Left lung (tissue), 10 donors: ENCODE measurements around the gene UAP1. TPM values are rescaled to one million over a fixed set of nuclear protein-coding genes. Genes with fewer than 3 reads are reported as not detected.

Experiments
- ATAC-seq: fragments of 200-7000 bp; cut with Tn5 transposase; one replicate; pipeline ENCODE4 v1.9.1; 2020; ENCODE audit warnings: moderate library complexity
- DNase-seq, 4 donors: peaks; one replicate each; pipeline ENCODE4 v3.0.0-alpha.2; 2013 to 2020
- H3K27ac ChIP-seq, 2 donors: fragments of 200-600 bp; sonication (generic) in 1 of 2; one replicate each; pipeline versions ENCODE4 v1.5.0 to v1.8.0; 2020 to 2021
- H3K27me3 ChIP-seq, 2 donors: fragments of 200-600 bp; sonication (generic) in 1 of 2; one replicate each; pipeline versions ENCODE4 v1.5.0 to v1.8.0; 2020 to 2021
- H3K36me3 ChIP-seq, 2 donors: fragments of 200-600 bp; sonication (generic) in 1 of 2; one replicate each; pipeline versions ENCODE4 v1.5.0 to v1.8.0; 2020 to 2021
- H3K4me1 ChIP-seq, 2 donors: fragments of 200-600 bp; one replicate each; pipeline ENCODE4 v1.8.0; 2021
- H3K4me3 ChIP-seq, 2 donors: fragments of 200-600 bp; sonication (generic) in 1 of 2; one replicate each; pipeline versions ENCODE4 v1.5.0 to v1.8.0; 2020 to 2021; ENCODE audit warnings: mild to moderate bottlenecking in 1 of 2
- H3K9me3 ChIP-seq, 2 donors: fragments of 200-600 bp; sonication (generic) in 1 of 2; one replicate each; pipeline versions ENCODE4 v1.5.0 to v1.8.0; 2020 to 2021
- CTCF ChIP-seq, 2 donors: fragments of 200-600 bp; sonication (generic) in 1 of 2; IDR thresholded peaks; one replicate each; pipeline versions ENCODE4 v1.5.0 to v1.8.0; 2021; ENCODE audit warnings: antibody characterized with exemption in 2 of 2
- intact Hi-C, 2 donors: fragments of 100-400 bp; cut with DNase I; formaldehyde crosslinking; loops; one replicate each; pipeline versions ENCODE4 v1.11.2 to v1.14.2; 2022
- polyA plus RNA-seq, 6 donors: library from polyadenylated mRNA; unstranded; fragments of 120-200 nt; gene quantifications; one replicate each; pipeline ENCODE4 v1.2.1, GENCODE V29; 2013; ENCODE audit not compliant: insufficient read length in 6 of 6
- total RNA-seq, 2 donors: library from RNA; stranded (reverse); fragmentation: NEBNext Ultra II Directional; extraction: Animal tissue kit (Norgen Biotek cat#: 25700); gene quantifications; one replicate each; pipeline ENCODE4 v1.2.1, GENCODE V29; 2021
- donor health status: DM: no; HTN: yes; CAD: no.
- donor health status: DM: no; HTN: no; CAD: no.

UAP1 gene
- total and polyA plus RNA-seq, 8 donors = 32.1 to 41.6 (median 39.2) TPM

- no peak for TF ChIP-seq CTCF (IDR thresholded peaks at IDR 0.05)
- Histone ChIP-seq H3K4me3 (peak overlapping the region; percentile 82 to 86), H3K36me3 (peaks cover 0 to 14% of the 10 kb centered on the region in 2 donors), H3K9me3 (no peaks in the 10 kb centered on the region), H3K4me1 (peaks cover 3 to 42% of the 10 kb centered on the region in 2 donors), H3K27me3 (no peaks in the 10 kb centered on the region), H3K27ac (peak overlapping the region; percentile 91 to 96)
- DNase-seq (peak in 2 of 4 donors; percentile 23 to 27), ATAC-seq (no peak)
- intact Hi-C loops = no loop called here
Observed at GRCh38 chr1:162562470-162562828, 927 bp downstream of the UAP1 start.

GRCh38 chr1:162564762-162565218 lies 3.3 kb downstream of the UAP1 start:
- Histone ChIP-seq H3K27me3 (no peaks in the 10 kb centered on the region), H3K4me1 (peaks cover 3 to 42% of the 10 kb centered on the region in 2 donors), H3K27ac (peak overlapping the region in 1 of 2 donors; percentile 10), H3K4me3 (no peak overlapping the region), H3K9me3 (no peaks in the 10 kb centered on the region), H3K36me3 (peaks cover 0 to 23% of the 10 kb centered on the region in 2 donors)
- DNase-seq = no peak
- no peak for TF ChIP-seq CTCF (IDR thresholded peaks at IDR 0.05)
- intact Hi-C loops = no loop called here
- no peak for ATAC-seq

- ATAC-seq = no peak
Observed at GRCh38 chr1:162565460-162565859, 3.9 kb downstream of the UAP1 start.

GRCh38 chr1:162566870-162567269 lies 5.3 kb downstream of the UAP1 start:
- Histone ChIP-seq H3K36me3 (peaks cover 0 to 23% of the 10 kb centered on the region in 2 donors), H3K4me3 (no peak overlapping the region), H3K9me3 (no peaks in the 10 kb centered on the region), H3K4me1 (peaks cover 0 to 49% of the 10 kb centered on the region in 2 donors), H3K27ac (no peak overlapping the region), H3K27me3 (no peaks in the 10 kb centered on the region)
- no peak for DNase-seq
- ATAC-seq = no peak
- TF ChIP-seq CTCF (IDR thresholded peaks at IDR 0.05) = no peak
- intact Hi-C loops = no loop called here

More at GRCh38 chr1:162565460-162565859, 3.9 kb downstream of the UAP1 start:
- peaks cover 1 to 42% of the 10 kb centered on the region in 2 donors for H3K4me1 ChIP-seq
- H3K27me3 ChIP-seq = no peaks in the 10 kb centered on the region
- H3K4me3 ChIP-seq = no peak overlapping the region
- DNase-seq = no peak
- intact Hi-C loops = no loop called here
- no peak overlapping the region for H3K27ac ChIP-seq
- H3K9me3 ChIP-seq = no peaks in the 10 kb centered on the region
- no peak for TF ChIP-seq CTCF (IDR thresholded peaks at IDR 0.05)
- H3K36me3 ChIP-seq = peaks cover 0 to 23% of the 10 kb centered on the region in 2 donors

GRCh38 chr1:162568802-162569201 lies 7.3 kb downstream of the UAP1 start:
- peak overlapping the region in 1 of 2 donors; percentile 1 for H3K27ac ChIP-seq
- peaks cover 0 to 23% of the 10 kb centered on the region in 2 donors for H3K36me3 ChIP-seq
- H3K4me3 ChIP-seq = no peak overlapping the region
- no peaks in the 10 kb centered on the region for H3K9me3 ChIP-seq
- H3K4me1 ChIP-seq = peaks cover 0 to 30% of the 10 kb centered on the region in 2 donors
- TF ChIP-seq CTCF (IDR thresholded peaks at IDR 0.05) = no peak
- no peak for ATAC-seq
- H3K27me3 ChIP-seq = no peaks in the 10 kb centered on the region
- DNase-seq = no peak
- intact Hi-C loops = no loop called here
